Measurements from ENCODE around the gene MARK3.
A peak's percentile ranks its signal among the peaks of the same experiment; 100 is the strongest.

MARK3 gene

GRCh38 chr14:103540821-103541708, 155.8 kb downstream of the MARK3 start:
- DNase-seq = no peak

DNA sequence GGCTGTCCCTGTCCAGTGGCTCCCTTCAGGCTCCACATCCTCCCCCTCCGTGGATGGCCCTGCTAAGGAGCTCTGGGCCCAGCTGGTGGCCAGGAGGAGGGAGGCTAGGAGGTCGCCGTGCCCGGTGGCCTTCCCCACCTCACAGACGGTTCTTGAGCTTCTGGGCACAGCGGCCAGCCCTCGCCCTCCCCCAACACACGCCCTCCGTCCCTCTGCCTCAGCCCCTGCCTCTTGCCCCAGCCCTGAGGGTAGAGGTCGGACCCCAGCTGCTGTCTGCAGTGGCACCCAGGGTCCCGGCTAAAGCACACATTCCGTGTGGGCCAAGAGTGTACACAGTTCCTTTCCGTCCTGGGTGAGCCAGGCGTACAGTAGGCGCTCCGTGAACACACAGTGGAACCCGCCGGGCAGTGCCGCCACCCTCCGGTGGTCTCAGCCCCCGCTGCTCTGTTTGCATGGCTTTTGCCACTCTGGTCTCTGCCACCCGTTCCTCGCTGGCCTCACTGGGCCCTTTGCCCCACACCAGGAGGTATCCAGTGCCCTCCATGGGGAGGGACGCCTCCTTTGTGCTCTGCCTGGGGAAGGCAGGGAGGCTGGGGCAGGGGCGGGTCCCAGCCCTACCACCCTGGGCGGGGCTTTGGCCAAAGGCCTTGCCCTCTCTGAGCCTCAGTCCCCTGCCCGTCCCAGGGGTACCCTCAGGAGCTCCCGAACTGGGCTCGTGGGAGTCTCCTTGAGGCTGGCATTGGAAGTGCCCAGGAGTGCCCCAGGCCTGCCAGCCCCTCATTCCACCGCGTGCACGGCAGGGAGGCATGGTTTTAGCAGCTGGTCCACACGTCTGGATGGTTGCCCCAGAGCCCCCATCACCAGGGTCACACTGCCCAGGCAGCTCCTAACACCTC, 156.7 kb downstream of the MARK3 start:
- DNase-seq = no peak

DNA sequence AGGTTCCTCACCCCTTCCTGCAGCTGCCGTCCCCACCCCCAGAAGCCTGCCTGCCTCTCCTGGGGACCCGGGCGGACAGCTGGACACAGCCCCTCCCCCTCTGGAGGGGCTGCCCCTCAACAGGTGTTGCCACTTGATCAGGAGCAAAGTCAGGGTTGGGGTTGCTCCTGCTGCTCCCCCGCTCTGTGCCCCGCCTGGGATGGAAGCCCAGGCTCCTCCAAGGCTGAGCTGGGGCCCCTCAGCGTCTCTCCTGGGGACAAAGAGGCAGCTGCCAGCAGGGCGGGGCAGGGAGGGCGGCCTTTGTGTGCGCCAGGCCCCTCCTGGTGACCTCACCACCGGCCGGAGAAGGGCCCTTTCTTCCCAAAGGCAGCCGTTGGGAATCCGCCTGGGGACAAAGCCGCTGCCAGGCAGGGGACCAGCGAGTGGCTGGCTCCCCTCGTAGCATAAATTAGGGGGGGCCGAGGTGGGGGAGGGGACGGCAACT, 157.4 kb downstream of the MARK3 start:
- DNase-seq = no peak

DNA sequence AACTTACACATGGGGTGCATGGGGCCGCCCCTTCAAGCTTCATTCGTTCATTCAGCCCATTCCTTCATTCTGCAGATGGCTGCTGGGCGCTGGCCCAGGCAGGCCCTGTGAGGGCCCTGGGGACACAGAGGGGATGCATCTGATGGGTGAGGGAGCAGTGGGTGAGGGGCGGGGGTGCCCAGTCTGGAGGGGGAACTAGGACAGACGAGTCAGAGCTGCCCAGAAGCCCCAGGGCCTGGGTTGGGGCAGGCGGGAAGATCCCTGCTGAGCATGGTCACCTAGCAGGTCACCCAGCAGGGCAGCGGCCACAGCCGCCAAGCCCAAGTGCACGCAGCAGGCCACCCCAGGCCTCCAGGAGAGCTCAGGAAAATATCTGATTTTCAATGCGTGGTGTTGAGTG, 157.9 kb downstream of the MARK3 start:
- DNase-seq = no peak

- no peak for DNase-seq
Observed at GRCh38 chr14:103543721-103544387, 158.6 kb downstream of the MARK3 start.

GRCh38 chr14:103544388-103545218, 159.4 kb downstream of the MARK3 start:
- no peak for DNase-seq

- DNase-seq = no peak
Observed at GRCh38 chr14:103545219-103545914, 160.2 kb downstream of the MARK3 start.

DNA sequence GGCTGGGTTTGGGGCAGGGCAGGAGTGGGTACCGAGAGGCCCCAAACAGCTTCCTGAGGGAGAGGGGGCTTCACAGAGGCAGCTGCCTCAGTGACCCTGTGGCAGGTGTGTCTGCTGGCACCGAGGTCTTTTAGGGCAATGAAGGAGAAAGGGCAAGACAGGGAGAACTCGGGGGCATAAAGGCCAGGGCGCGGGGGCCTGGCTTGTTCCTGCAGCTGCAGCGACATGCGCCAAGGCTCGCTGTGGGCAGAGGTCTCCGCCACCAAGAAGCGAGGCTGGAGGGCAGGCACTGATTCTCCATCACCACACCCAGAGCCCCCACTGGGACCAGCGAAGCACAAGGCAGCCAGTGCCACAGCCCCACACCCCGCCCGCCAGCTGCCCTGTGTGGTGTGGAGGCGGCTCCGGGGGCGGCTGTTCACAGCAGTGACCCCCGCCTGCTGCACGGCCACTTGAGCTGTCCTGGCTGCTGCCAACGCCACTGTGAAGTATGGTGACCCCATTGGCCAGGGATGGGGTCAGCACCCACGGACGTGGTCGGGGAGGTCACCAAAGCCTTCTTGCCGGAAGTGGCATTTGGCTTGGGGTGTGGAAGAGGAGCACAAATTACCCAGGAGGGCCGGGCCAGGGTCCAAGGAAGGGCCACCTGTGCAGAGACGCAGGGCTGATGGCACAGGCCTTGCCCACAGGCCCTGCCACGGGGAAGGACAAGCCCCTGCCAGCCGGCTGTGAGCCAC, 160.9 kb downstream of the MARK3 start:
- no peak for DNase-seq

- DNase-seq = peak; percentile 58 to 77 (median 68)
Observed at GRCh38 chr14:103546652-103547454, 161.6 kb downstream of the MARK3 start.

GRCh38 chr14:103547455-103547940, 162.3 kb downstream of the MARK3 start:
- DNase-seq = no peak

- DNase-seq = no peak
Observed at GRCh38 chr14:103547941-103548462, 162.8 kb downstream of the MARK3 start.

GRCh38 chr14:103548463-103549351, 163.5 kb downstream of the MARK3 start:
- DNase-seq = no peak

GRCh38 chr14:103549361-103550311, 164.4 kb downstream of the MARK3 start:
- no peak for DNase-seq

- no peak for DNase-seq
Observed at GRCh38 chr14:103550451-103551337, 165.5 kb downstream of the MARK3 start.

DNA sequence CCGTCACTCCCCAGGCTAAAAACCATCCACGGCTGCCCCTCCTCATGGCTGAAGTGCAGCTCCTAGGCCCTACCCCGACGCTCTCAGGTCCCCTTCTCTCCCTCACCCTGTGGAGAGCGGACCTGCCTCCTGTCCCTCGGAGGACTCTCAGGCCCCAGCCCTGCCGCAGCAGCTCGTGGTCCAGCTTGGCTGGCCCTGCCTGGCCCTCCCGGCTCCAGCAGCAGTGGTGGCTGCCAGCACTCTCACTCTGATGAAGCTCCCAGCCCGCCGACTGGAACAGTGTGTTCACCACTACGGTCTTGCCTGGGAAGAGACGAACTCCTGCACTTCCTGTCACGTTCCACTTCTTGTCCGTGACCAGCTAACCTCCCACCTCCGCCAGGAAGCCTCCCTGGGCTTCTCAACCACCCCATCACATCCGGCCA, 166.1 kb downstream of the MARK3 start:
- DNase-seq = no peak

Data from suppressor macrophage treated with lipopolysaccharide for 1 hour (primary cell).